HFF-Myc (cell line): ENCODE data around the gene S1PR3.

Experiments used
- DNase-seq: peaks from one replicate; pipeline ENCODE4 v3.0.0-alpha.2; 2011; ENCODE audit warnings: low read depth; ENCODE audit errors: extremely low read depth
- H3K4me3 ChIP-seq: replicated peaks from 2 replicates; pipeline ENCODE4 v1.5.1; 2011; ENCODE audit warnings: low read depth, mild to moderate bottlenecking, control low read depth, low read length
- CTCF ChIP-seq: IDR thresholded peaks from 2 replicates; pipeline ENCODE4 v1.5.1; 2012; ENCODE audit warnings: mild to moderate bottlenecking, low read depth, low read length, control low read depth; ENCODE audit errors: missing control alignments

The S1PR3 gene

GRCh38 chr9:89048616-89049015 lies 57.3 kb downstream of the S1PR3 start:
- no peak for TF ChIP-seq CTCF
- DNase-seq, result no peak
- H3K4me3 ChIP-seq, result no peak overlapping the region

GRCh38 chr9:89049646-89050045 lies 58.4 kb downstream of the S1PR3 start:
- TF ChIP-seq CTCF, result no peak
- H3K4me3 ChIP-seq, result no peak overlapping the region
- no peak for DNase-seq

- no peak for DNase-seq
- TF ChIP-seq CTCF, result no peak
- H3K4me3 ChIP-seq, result no peak overlapping the region
Measured at GRCh38 chr9:89051421-89052025, 60.3 kb downstream of the S1PR3 start.

- DNase-seq, result no peak
- TF ChIP-seq CTCF, result no peak
- no peak overlapping the region for H3K4me3 ChIP-seq
Measured at GRCh38 chr9:89052470-89053097, 61.3 kb downstream of the S1PR3 start.

GRCh38 chr9:89053301-89053700 lies 62.0 kb downstream of the S1PR3 start:
- H3K4me3 ChIP-seq, result no peak overlapping the region
- no peak for DNase-seq
- TF ChIP-seq CTCF, result no peak
